AG09319 (cell line): ENCODE results near the gene CREG1.

Source experiments
- DNase-seq: peaks from one replicate; pipeline ENCODE4 v3.0.0-alpha.2; 2010; ENCODE audit warnings: low read depth; ENCODE audit errors: extremely low read depth
- TF ChIP-seq, protein P1 (sequence below): IDR thresholded peaks from 2 replicates; pipeline ENCODE4 v1.5.1; 2011; ENCODE audit warnings: low read depth, mild to moderate bottlenecking, inconsistent platforms, low read length, moderate library complexity

CREG1 gene

DNA sequence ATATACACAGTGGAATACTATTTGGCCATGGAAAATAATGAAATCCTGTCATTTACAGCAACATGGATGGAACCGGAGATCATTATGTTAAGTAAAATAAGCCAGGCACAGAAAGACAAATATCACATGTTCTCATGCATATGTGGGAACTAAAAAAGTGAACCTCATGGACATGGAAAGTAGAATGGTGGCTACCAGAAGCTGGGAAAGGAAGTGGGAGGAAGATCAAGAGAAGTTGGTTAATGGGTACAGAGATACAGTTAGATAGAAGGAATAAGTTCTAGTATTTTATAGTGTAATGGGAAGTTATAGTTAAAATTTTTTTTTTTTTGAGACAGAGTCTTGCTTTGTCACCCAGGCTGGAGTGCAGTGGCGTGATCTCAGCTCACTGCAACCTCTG is 34.8 kb upstream of the CREG1 start:
- DNase-seq: no peak
- TF ChIP-seq, protein P1, sequence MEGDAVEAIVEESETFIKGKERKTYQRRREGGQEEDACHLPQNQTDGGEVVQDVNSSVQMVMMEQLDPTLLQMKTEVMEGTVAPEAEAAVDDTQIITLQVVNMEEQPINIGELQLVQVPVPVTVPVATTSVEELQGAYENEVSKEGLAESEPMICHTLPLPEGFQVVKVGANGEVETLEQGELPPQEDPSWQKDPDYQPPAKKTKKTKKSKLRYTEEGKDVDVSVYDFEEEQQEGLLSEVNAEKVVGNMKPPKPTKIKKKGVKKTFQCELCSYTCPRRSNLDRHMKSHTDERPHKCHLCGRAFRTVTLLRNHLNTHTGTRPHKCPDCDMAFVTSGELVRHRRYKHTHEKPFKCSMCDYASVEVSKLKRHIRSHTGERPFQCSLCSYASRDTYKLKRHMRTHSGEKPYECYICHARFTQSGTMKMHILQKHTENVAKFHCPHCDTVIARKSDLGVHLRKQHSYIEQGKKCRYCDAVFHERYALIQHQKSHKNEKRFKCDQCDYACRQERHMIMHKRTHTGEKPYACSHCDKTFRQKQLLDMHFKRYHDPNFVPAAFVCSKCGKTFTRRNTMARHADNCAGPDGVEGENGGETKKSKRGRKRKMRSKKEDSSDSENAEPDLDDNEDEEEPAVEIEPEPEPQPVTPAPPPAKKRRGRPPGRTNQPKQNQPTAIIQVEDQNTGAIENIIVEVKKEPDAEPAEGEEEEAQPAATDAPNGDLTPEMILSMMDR: no peak

DNA sequence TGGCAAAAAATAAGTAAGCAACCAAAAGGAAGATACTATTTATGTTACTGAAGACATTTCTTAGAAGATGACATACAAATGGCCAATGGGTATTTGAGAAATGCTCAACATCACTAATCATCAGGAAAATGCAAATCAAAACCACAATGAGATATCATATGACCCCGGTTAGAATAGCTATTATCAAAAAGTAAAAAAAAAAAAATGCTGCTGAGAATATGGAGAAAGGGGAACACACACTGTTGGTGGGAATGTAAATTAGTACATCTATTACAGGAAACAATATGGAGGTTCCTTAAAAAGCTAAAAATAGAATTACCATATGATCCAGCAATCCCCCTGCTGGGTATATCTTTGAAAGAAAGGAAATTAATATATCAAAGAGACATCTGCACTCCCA is 34.3 kb upstream of the CREG1 start:
- TF ChIP-seq, protein P1: no peak
- no peak for DNase-seq

DNA sequence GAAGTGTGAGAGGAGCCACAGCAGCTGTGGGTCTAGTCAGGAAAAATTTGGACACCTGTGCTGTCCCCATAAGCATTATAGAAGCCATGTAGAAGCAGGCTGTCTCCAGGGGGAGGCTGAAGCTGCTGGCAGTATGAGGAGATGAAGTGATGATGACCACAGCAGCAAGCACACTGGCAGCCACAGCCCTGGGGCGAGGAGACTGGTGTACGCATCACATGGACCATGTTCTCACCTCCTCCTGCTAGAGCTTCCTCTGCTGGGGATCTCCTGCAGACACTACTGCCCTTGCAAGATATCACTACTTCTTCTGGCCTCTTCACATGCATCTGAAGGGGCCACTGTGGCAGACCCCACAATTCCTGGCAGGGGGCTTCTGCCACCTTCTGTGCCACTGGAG is 33.8 kb upstream of the CREG1 start:
- no peak for DNase-seq
- TF ChIP-seq, protein P1: no peak

DNA sequence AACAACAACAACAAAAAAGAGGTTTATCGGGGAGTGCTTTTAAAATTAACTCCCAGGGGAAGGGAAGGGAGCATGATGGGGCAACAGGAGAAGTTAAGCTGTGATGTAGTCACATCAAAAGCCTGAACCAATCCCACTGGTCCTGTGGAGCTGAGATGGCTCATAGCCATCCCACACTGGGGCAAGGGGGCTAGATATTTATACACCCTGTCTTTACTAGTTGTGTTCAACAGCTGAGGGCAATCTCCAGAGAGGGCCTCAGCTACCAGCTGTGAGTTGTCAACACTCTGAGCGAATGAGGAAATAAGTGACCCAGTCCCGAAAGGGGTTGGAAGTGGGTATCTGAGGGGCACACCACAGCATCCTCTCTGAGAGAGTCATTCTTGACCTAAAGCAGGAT is 31.0 kb upstream of the CREG1 start:
- DNase-seq: no peak
- TF ChIP-seq, protein P1: no peak

DNA sequence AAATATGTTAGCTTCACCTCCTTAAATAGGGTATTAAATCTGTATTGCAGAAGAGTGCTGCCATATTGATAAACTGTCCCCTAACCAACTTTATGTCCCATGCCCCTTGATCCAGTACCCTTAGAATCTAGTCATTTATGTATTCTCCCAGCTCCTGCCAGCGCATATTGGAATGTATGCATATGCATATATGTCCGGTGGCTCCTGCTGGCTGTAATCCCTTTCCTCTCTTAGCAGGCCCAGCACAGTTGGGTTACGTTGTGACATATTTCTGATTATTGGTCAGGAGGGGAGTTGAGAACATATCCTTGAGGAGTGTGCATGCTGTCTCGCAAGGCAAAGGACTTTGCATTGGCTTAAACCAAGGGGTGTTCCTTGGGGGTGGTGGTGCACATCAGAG is 29.2 kb upstream of the CREG1 start:
- DNase-seq: no peak
- TF ChIP-seq, protein P1: no peak

DNA sequence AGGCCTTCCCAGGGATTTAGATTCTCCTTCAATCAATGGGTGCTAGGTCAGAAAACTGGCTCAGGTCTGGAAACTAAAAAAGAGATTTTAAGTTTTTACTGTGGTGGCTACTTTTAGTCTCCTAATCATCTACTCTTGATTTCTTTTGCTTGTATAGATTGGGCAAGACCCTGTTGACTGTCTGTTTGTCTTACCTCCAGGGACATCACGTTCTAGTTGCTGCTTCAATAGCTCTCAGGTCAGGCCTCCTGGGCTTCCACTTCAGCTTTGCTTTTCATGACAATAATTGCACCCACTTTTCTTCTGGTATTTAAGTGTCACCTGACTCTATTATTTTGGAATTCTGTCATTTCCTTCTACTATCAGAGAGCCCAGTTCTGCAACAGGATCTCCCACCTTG is 28.5 kb upstream of the CREG1 start:
- TF ChIP-seq, protein P1: no peak
- no peak for DNase-seq

DNA sequence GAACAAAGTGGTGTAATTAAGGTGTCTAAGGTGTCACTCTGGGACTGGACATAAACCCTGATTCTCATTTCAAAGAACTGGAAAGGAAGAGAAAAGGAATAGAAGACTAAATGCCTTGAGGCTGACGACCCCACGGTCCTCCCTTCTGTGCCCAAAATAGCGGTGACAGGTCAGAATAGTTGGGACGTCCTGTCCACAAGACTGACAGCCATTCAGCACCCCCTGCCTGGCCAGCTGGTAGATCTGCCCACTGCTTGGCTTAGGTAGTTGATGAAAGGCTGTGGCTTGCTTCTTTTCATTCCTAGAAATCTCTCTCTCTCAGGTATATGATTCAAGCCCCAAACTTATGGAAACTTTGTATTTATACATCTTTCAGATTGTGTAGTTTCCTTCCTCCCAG is 26.4 kb upstream of the CREG1 start:
- TF ChIP-seq, protein P1: no peak
- no peak for DNase-seq
